NB4 (cell line): ENCODE data around the gene MSI2.

Source experiments
- CTCF ChIP-seq: IDR thresholded peaks from one replicate; pipeline ENCODE4 v1.5.1; 2012; ENCODE audit warnings: low read depth, low read length
- POLR2A ChIP-seq: IDR thresholded peaks from 2 replicates; pipeline ENCODE4 v1.6.1; 2011; ENCODE audit warnings: mild to moderate bottlenecking; ENCODE audit not compliant: insufficient read length; ENCODE audit errors: extremely low read depth

- TF ChIP-seq CTCF (no peak), POLR2A (no peak)
These were observed 139.5 kb downstream of the MSI2 start for GRCh38 chr17:57395721-57396321.
